Measurements from ENCODE around the gene FOXP4.

DNA sequence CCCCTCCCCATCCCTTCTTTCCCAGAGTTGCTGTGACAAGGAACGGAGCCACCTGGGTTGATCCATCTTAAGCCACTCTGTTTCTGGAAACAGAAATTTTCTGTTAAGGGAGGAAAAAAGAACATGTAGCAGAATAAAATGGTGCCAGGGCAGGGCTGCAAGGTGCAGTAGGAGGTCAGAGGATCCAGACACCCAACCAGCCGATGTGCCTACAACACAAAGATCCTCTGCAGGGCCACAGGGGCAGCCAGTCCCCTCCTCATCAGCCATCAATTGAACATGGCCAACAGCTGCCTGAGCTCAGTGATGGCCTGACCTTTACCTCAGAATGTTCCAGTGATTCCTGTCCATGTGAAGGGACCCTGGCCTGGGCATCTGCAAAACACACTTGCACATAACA, 103.9 kb downstream of the FOXP4 start:
- TF ChIP-seq EZH2 (IDR thresholded peaks at IDR 0.05; ENCODE audit: insufficient read depth, poor library complexity, severe bottlenecking): no peak
- no peak for TF ChIP-seq EZH2phosphoT487 (IDR thresholded peaks at IDR 0.05; ENCODE audit: insufficient read depth, low read depth)
